ENCODE measurements around the gene SPEM1. TPM values are rescaled to one million over a fixed set of nuclear protein-coding genes. Genes with fewer than 3 reads are reported as not detected.

Gene SPEM1, protein sequence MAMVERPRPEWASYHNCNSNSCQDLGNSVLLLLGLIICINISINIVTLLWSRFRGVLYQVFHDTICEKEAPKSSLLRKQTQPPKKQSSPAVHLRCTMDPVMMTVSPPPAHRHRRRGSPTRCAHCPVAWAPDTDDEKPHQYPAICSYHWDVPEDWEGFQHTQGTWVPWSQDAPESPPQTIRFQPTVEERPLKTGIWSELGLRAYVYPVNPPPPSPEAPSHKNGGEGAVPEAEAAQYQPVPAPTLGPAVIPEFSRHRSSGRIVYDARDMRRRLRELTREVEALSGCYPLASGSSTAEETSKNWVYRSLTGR
- total RNA-seq: not detected

DNA sequence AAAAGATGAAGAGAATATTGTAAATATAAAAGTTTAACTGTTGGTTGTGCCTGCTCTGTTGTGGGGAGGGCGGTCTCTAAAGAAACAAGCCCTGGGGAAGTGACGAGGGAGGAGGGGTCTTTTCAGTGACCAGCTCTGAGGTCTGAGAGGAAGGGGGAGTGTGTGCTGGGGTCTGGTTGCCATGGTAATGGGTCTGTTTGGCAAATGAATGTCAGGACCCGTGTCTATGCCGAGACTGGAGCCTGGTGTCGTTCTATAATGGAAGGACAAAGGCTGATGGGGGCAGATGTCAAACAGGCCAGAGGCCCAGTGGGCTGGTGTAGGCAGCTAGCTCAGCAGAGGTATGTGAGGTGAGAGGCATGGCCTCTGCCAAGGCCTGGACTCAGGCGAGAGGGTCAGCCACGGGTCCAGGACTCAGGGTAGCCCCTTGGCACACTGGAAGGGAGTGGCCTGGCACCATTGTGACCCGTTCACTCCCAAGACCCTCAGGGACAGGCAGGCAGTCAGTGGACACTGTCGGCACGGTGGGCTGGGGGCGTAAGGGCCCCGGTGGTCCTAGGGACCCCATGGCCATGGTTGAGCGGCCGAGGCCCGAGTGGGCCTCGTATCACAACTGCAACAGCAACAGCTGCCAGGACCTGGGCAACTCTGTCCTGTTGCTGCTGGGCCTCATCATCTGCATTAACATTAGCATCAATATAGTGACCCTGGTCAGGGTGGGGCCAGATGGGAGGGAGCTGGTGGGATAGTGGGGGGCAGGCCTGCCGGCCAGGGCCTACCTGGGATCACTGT lies at the start of gene SPEM1:
Gene SPEM1, plus strand, starts transcription at position 506 of the 792 bp plus-strand sequence. Its CDS starts 61 bp downstream, at position 567.
- no peak within 1 kb of the TSS for H3K27ac ChIP-seq
- TF ChIP-seq, protein P1, sequence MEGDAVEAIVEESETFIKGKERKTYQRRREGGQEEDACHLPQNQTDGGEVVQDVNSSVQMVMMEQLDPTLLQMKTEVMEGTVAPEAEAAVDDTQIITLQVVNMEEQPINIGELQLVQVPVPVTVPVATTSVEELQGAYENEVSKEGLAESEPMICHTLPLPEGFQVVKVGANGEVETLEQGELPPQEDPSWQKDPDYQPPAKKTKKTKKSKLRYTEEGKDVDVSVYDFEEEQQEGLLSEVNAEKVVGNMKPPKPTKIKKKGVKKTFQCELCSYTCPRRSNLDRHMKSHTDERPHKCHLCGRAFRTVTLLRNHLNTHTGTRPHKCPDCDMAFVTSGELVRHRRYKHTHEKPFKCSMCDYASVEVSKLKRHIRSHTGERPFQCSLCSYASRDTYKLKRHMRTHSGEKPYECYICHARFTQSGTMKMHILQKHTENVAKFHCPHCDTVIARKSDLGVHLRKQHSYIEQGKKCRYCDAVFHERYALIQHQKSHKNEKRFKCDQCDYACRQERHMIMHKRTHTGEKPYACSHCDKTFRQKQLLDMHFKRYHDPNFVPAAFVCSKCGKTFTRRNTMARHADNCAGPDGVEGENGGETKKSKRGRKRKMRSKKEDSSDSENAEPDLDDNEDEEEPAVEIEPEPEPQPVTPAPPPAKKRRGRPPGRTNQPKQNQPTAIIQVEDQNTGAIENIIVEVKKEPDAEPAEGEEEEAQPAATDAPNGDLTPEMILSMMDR (IDR thresholded peaks at IDR 0.05): no peak
- no peak for TF ChIP-seq POLR2A (IDR thresholded peaks at IDR 0.05)
- no peak for TF ChIP-seq EP300 (IDR thresholded peaks at IDR 0.05)
- no peak for TF ChIP-seq POLR2AphosphoS5 (IDR thresholded peaks at IDR 0.05)
- H3K36me3 ChIP-seq: peaks cover 0 to 33% of the 10 kb centered on the region in 2 donors
- WGBS, 2 donors (ENCODE audit: low coverage in 1 of 2): 19 to 70% methylated on average over 3 to 13 of the region's 17 CpGs
- H3K4me3 ChIP-seq: no peak within 1 kb of the TSS
- H3K4me1 ChIP-seq: no peaks in the 10 kb centered on the region
- peaks cover 16% of the 10 kb centered on the region for H3K27me3 ChIP-seq
- no peaks in the 10 kb centered on the region for H3K9me3 ChIP-seq
- ATAC-seq: no peak

DNA sequence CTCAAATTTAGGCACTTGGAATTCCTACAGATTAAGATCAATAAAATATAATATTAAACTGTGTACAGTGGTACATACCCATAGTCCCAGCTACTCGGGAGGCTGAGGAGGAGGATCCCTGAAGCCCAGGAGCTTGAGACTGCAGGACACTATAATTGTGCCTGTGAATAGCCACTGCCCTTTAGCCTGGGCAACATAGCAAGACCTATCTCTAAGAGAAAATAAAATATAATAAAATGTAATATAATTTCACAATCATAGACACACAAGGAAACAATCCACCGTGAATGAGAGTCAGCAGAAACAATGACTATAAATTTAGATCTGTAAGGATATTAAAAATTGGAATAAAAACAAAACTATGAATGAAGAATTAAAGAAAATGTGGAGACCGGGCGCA lies 49.3 kb upstream of the SPEM1 start:
- Histone ChIP-seq H3K36me3 (no peaks in the 10 kb centered on the region), H3K27me3 (peaks cover 18% of the 10 kb centered on the region), H3K27ac (no peak overlapping the region), H3K9me3 (no peaks in the 10 kb centered on the region), H3K4me1 (no peaks in the 10 kb centered on the region), H3K4me3 (no peak overlapping the region)
- TF ChIP-seq, protein P1 (IDR thresholded peaks at IDR 0.05): no peak
- TF ChIP-seq POLR2A (IDR thresholded peaks at IDR 0.05): no peak
- no peak for TF ChIP-seq POLR2AphosphoS5 (IDR thresholded peaks at IDR 0.05)
- no peak for TF ChIP-seq EP300 (IDR thresholded peaks at IDR 0.05)
- WGBS, 2 donors (ENCODE audit: low coverage in 1 of 2): 78 to 92% methylated on average over 3 to 4 of the region's 4 CpGs
- no peak for ATAC-seq

DNA sequence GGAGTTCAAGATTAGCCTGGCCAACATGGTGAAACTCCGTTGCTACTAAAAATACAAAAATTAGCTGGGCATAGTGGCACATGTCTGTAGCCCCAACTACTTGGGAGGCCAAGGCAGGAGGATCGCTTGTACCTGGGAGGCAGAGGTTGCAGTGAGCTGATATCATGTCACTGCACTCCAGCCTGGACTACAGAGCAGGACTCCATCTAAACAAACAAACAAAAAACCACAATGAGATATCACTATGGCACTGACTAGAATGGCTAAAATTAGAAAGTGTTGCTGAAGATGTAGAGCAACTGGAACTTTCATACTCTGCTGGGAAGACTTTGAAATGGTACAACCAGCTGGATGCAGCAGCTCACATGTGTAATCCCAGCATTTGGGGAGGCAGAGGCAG lies 45.8 kb upstream of the SPEM1 start:
- 67 to 78% methylated on average over 1 to 2 of the region's 2 CpGs for WGBS, 2 donors (ENCODE audit: low coverage in 1 of 2)
- no peak for TF ChIP-seq POLR2A (IDR thresholded peaks at IDR 0.05)
- TF ChIP-seq POLR2AphosphoS5 (IDR thresholded peaks at IDR 0.05): no peak
- TF ChIP-seq, protein P1 (IDR thresholded peaks at IDR 0.05): no peak
- TF ChIP-seq EP300 (IDR thresholded peaks at IDR 0.05): no peak
- no peaks in the 10 kb centered on the region for H3K9me3 ChIP-seq

DNA sequence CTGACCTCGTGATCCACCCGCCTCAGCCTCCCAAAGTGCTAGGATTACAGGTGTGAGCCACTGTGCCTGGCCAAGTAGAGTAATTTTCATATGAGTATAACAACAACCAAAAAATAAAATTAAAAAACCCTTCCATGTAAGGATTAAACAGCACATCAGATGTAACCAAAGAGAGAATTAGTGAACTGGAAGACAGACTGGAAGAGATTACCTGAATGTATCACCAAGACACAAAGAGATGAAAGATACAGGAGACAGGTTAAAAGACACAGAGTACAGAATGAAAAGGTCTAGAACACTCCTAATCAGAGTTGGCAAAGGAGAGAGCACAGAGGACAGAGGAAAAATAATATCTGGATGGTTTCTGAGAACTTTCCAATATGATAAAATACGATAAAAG lies 41.0 kb upstream of the SPEM1 start:
- peaks cover 0 to 37% (median 18%) of the 10 kb centered on the region in 3 donors for H3K4me1 ChIP-seq
- 100% methylated on average over 1 to 2 of the region's 3 CpGs for WGBS, 2 donors (ENCODE audit: low coverage in 1 of 2)
- TF ChIP-seq POLR2A (IDR thresholded peaks at IDR 0.05) (no peak), POLR2AphosphoS5 (IDR thresholded peaks at IDR 0.05) (no peak), EP300 (IDR thresholded peaks at IDR 0.05) (no peak)
- TF ChIP-seq, protein P1 (IDR thresholded peaks at IDR 0.05): no peak

More for the DNA sequence above, 45.8 kb upstream of the SPEM1 start:
- Histone ChIP-seq H3K27ac (no peak overlapping the region), H3K4me3 (no peak overlapping the region), H3K36me3 (no peaks in the 10 kb centered on the region), H3K27me3 (peaks cover 13% of the 10 kb centered on the region), H3K4me1 (no peaks in the 10 kb centered on the region)
- no peak for ATAC-seq

More for the DNA sequence above, 41.0 kb upstream of the SPEM1 start:
- no peaks in the 10 kb centered on the region for H3K27me3 ChIP-seq
- H3K4me3 ChIP-seq: no peak overlapping the region
- no peaks in the 10 kb centered on the region for H3K36me3 ChIP-seq
- ATAC-seq: no peak
- no peak overlapping the region for H3K27ac ChIP-seq
- H3K9me3 ChIP-seq: no peaks in the 10 kb centered on the region

Measured in gastroesophageal sphincter (tissue), 4 donors.